Activated naive CD4-positive, alpha-beta T cell treated with anti-CD3 and anti-CD28 coated beads, Interleukin-2, amount 10 ng/mL, durations not matched to agents 7 days and 5 days (primary cell): Measurements from ENCODE around the gene HCN3.

Experiments
- CTCF ChIA-PET: fragments of 350-600 bp; sonication (Branson Sonifier 250); formaldehyde crosslinking; loops from one replicate; lab custom pipeline; 2021; ENCODE audit warnings: antibody characterized with exemption; lab: Charles Lee
- DNase-seq: peaks from one replicate; pipeline ENCODE4 v3.0.0-alpha.2; 2020
- H3K27ac Mint-ChIP-seq: one replicate; pipeline ENCODE4 v1.8.0; 2021; ENCODE audit warnings: mild to moderate bottlenecking, moderate library complexity, mixed read lengths
- H3K27me3 Mint-ChIP-seq: one replicate; pipeline ENCODE4 v1.8.0; 2021; ENCODE audit warnings: mild to moderate bottlenecking, mixed read lengths
- H3K36me3 Mint-ChIP-seq: one replicate; pipeline ENCODE4 v1.8.0; 2021; ENCODE audit warnings: mixed read lengths
- H3K4me1 Mint-ChIP-seq: one replicate; pipeline ENCODE4 v1.8.0; 2021; ENCODE audit warnings: mixed read lengths
- H3K4me3 Mint-ChIP-seq: one replicate; pipeline ENCODE4 v1.8.0; 2021; ENCODE audit warnings: mild to moderate bottlenecking, moderate library complexity, mixed read lengths
- H3K9me3 Mint-ChIP-seq: one replicate; pipeline ENCODE4 v1.8.0; 2021; ENCODE audit warnings: mixed read lengths

The HCN3 gene

DNA sequence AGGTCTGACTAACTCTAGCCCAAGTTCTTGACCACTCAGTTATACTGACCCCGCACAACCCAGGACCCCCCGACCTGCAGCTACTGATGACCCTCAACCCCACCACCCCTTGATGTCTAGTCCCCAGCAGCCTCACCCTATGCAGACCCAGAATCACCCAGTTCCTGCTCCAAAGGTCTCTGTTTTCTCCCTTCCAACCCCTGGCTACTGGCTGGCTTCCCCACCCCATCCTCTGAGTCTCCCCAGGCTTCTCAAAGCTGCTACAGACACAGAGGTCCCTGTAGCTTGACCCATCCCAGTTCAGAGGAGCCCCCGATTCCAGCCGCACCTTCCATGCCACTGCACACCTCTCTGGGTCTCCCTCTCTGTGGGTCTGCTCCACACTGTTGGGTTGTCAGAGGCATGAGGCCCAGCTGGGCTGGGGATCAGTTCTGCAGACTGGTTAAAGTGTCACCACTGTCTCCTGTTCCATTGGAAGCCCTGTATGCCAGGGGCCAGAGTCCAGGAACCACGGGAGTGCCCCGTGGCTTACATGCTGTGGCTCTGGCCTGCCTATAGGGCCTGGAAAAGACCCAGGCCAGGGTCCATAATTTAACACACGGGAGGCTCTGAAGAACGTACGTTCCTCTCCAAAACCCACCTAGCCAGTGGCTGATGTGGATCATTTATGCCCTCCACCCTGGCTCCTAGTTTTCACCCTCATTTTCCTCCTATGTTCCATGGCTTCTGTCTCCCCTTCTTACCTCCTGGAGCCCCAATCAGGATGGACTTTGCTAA lies 23.5 kb downstream of the HCN3 start:
- no peaks in the 10 kb centered on the region for H3K36me3 Mint-ChIP-seq
- no peak overlapping the region for H3K4me3 Mint-ChIP-seq
- H3K27ac Mint-ChIP-seq, result no peak overlapping the region
- no peaks in the 10 kb centered on the region for H3K9me3 Mint-ChIP-seq
- peaks cover 55% of the 10 kb centered on the region for H3K27me3 Mint-ChIP-seq
- CTCF ChIA-PET, result no interaction called here
- DNase-seq, result no peak
- H3K4me1 Mint-ChIP-seq, result peaks cover 5% of the 10 kb centered on the region

DNA sequence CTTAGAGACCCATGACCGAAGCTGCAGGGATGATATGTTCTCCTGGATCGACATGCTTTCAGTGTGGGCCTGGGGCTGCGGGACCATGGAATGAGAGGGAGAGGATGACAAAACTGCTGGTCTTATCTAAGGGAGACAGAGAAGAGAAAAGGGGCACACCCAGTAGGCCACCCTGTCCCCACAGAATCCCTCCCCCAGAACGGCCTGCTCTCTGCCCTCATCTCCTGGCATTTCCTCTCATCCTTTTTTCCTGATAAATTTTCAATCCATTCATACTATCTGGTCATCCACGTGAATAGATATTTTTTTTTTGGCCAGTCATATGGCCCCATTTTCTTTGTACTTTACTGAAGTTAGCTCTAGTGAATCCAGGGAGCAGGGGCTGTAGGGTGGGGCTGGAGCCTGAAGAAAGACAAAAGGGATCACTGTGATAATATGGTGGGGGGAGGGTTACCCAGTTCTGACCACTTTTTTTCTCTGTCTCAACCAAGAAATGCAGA lies 24.1 kb downstream of the HCN3 start, which contains the start of gene PKLR:
Gene PKLR, minus strand, starts transcription at position 97 of the 500 bp plus-strand sequence. Its CDS starts 43 bp downstream, at position 54.
- peaks cover 48% of the 10 kb centered on the region for H3K27me3 Mint-ChIP-seq

DNA sequence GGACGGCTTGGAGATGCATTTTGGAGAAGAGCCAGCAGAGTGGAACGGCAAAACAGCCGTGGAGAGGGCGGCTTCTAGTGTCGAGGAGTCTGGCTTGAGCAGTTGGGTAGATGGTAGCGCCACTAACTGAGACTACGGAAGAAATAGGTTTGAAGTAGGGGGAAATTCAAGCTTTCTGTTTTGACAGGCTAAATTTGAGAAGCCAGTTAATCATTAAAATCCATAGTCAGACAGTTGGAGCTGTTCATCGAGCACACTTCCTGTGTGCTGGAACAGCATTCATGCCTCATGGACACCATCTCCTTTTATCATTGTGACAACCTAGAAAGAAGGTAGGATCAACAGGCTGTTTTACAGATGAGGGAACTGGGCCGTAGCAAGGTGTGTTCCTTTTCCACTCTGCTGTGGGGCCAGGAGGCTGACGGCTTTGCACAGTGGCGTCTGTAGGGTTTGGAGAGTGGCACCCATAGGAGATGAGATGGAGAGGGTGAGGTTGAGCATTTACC lies 27.3 kb downstream of the HCN3 start:
- CTCF ChIA-PET, result interaction anchor here (4.7 kb wide), 1 partner anchor 55 kb away, joined by 39 read pairs; no protein-coding TSS in a partner anchor
- peaks cover 14% of the 10 kb centered on the region for H3K4me1 Mint-ChIP-seq
- H3K36me3 Mint-ChIP-seq, result peaks cover 5% of the 10 kb centered on the region
- peaks cover 22% of the 10 kb centered on the region for H3K27me3 Mint-ChIP-seq
- no peak overlapping the region for H3K4me3 Mint-ChIP-seq
- no peak overlapping the region for H3K27ac Mint-ChIP-seq
- no peaks in the 10 kb centered on the region for H3K9me3 Mint-ChIP-seq
- no peak for DNase-seq

More for the DNA sequence above, 24.1 kb downstream of the HCN3 start, which contains the start of gene PKLR:
- DNase-seq, result no peak
- peaks cover 2% of the 10 kb centered on the region for H3K4me1 Mint-ChIP-seq
- no peaks in the 10 kb centered on the region for H3K36me3 Mint-ChIP-seq
- no peak within 1 kb of the TSS for H3K27ac Mint-ChIP-seq
- H3K4me3 Mint-ChIP-seq, result no peak within 1 kb of the TSS
- H3K9me3 Mint-ChIP-seq, result no peaks in the 10 kb centered on the region
- CTCF ChIA-PET, result no interaction called here

DNA sequence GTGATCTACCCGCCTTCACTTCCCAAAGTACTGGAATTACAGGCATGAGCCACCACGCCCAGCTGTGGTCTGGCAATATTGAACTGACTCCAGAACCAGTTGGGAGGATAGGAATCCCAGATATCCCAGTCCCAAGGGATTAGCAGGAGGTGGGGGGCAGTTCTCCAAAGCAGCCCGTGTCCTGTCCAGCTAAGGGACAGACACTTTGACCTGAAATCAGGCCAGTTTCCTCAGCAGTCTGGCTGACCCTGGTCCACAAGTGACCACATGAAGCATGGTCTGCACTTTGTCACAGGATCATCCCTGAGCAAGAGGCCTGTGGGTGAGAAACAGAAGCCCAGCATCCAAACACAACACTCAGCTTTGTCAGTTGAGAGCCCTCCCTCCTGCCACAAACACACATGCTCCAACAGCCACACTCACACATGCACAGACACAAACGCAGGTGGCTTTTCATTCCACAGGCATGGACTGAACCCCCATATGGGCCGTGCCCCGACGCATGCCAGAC lies 28.7 kb downstream of the HCN3 start:
- Mint-ChIP-seq H3K36me3 (peaks cover 17% of the 10 kb centered on the region), H3K4me1 (peaks cover 25% of the 10 kb centered on the region), H3K27ac (peak overlapping the region; percentile 34), H3K27me3 (peaks cover 17% of the 10 kb centered on the region), H3K4me3 (peak overlapping the region; percentile 14), H3K9me3 (no peaks in the 10 kb centered on the region)
- CTCF ChIA-PET, result interaction anchor here (4.7 kb wide), 1 partner anchor 56 kb away, joined by 39 read pairs; no protein-coding TSS in a partner anchor
- no peak for DNase-seq

DNA sequence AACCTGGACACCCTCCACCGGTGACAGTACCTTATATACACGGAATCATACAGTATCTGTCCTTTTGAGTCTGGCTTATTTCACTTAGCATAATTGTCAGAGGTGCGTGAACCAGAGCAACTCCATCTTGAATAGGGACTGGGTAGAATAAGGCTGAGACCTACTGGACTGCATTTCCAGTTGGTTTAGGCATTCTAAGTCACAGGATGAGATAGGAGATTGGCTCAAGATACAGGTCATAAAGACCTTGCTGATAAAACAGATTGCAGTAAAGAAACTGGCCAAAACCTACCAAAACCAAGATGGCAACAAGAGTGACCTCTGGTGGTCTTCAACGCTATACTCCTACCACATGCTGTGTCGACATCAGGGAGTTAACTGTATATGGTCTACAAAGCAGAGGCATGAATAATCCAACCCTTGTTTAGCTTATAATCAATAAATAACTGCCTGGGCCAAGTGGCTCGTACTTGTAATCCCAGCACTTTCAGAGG lies 30.0 kb downstream of the HCN3 start:
- DNase-seq, result no peak
- peaks cover 28% of the 10 kb centered on the region for H3K36me3 Mint-ChIP-seq
- peak overlapping the region; percentile 91 for H3K4me3 Mint-ChIP-seq
- peaks cover 37% of the 10 kb centered on the region for H3K4me1 Mint-ChIP-seq
- peaks cover 13% of the 10 kb centered on the region for H3K27me3 Mint-ChIP-seq
- CTCF ChIA-PET, result interaction anchor here (0.6 to 4.7 kb wide), 5 partner anchors 15 to 1353 kb away, joined by 3 to 39 read pairs (median 3); no protein-coding TSS in a partner anchor
- peak overlapping the region; percentile 95 for H3K27ac Mint-ChIP-seq
- no peaks in the 10 kb centered on the region for H3K9me3 Mint-ChIP-seq

DNA sequence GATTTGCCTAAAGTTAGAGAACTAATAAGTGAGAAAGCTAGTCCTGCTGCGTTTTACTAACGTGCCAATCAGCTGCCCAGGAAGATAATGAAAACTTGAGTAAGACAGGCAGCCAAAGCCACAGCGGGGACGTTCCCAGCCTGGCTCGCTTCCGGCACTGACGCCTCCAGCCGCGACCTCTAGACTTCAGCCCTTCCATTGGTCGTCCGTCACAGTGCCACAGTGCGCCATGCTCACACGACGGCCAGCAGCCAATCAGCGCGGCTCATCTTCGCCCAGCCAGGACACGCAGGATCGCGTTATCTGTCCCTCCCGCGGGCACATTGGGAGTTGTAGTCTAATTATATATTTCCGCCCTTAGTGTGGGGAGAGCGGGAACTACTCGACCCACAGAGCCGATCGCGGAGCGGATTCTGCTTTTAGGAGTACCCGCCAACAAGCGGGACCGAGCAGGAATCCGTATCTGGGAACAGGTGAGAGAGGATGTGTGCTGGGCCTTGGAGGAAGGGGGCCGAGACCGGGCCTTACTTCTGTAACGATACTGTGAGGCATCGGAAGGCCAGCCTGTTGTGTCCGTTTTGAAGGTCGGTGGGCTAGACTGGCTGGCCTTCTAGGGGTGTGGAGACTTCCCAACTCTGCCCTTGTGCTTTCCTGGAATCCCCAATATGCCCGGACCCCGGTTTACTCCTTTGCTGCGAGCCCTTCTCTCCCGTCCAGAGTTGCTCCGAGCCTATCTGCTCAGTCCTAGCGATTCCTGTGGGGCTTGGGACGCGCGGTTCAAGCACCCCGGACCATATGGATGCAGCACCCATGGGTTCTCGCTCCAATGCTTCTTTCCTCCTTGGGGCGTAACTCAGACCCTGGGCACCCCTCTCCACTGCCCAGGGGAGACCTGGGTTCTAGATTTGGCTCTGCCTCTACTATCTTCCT lies 31.5 kb downstream of the HCN3 start, which contains the start of gene FDPS:
Gene FDPS, plus strand, starts transcription at position 374 of the 930 bp plus-strand sequence. CDS start 924 bp downstream, outside the sequence.
- H3K4me3 Mint-ChIP-seq, result peak within 1 kb of the TSS; percentile 91
- H3K9me3 Mint-ChIP-seq, result no peaks in the 10 kb centered on the region
- DNase-seq, result peak; percentile 99
- H3K4me1 Mint-ChIP-seq, result peaks cover 45% of the 10 kb centered on the region
- H3K27ac Mint-ChIP-seq, result peak within 1 kb of the TSS; percentile 95
- peaks cover 13% of the 10 kb centered on the region for H3K27me3 Mint-ChIP-seq
- H3K36me3 Mint-ChIP-seq, result peaks cover 39% of the 10 kb centered on the region
- CTCF ChIA-PET, result interaction anchor here (0.8 to 4.7 kb wide), 8 partner anchors 11 to 134 kb away, joined by 3 to 39 read pairs (median 4); partner anchors contain the start of gene RUSC1

DNA sequence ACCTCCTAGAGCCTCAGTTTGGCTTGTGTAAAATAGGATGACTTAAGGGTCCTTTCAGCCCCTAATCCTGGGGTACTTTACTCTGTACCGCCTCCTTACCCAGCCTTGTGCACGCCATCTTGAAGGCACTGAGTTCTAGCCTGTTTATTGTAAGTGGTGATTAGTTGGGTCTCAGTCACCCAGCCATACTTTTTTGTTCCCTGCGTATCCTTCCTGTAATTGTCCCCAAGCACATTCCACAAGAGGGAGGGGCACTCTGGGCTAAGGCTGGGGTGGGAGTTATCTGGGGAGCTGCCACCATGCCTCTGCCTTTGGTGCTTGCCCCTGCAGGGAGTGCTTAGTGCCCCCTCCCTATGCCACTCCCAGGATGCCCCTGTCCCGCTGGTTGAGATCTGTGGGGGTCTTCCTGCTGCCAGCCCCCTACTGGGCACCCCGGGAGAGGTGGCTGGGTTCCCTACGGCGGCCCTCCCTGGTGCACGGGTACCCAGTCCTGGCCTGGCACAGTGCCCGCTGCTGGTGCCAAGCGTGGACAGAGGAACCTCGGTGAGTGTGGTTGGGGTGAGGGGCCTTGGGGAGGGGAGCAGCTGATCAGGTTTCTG lies 32.3 kb downstream of the HCN3 start:
- Mint-ChIP-seq H3K9me3 (no peaks in the 10 kb centered on the region), H3K27ac (peak overlapping the region; percentile 95), H3K27me3 (peaks cover 6% of the 10 kb centered on the region), H3K4me1 (peaks cover 45% of the 10 kb centered on the region), H3K36me3 (peaks cover 39% of the 10 kb centered on the region), H3K4me3 (peak overlapping the region; percentile 91)
- CTCF ChIA-PET, result interaction anchor here (1.2 to 2.1 kb wide), 2 partner anchors 12 to 59 kb away, joined by 3 to 6 read pairs; no protein-coding TSS in a partner anchor
- no peak for DNase-seq

DNA sequence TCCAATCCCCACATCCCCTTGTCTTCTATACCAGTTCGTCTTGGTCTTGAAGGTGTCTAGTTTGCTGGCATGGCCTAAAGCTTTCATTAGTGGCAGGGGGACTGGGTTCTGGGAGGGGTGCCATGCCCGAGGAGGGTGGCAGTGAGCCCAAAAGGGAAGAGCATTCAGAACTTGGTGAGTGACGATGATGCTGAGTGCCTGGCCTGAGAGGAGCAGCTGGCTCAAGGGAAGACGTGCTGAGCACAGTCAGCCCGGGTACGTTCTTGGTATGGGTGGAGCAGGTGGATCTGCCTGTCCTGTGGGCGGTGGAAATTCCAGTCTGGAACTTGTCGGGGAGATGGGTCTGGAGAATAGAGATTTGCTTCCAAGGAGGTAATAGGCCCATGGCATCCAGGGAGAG lies 36.0 kb downstream of the HCN3 start:
- no peak overlapping the region for H3K27ac Mint-ChIP-seq
- H3K36me3 Mint-ChIP-seq, result peaks cover 56% of the 10 kb centered on the region
- CTCF ChIA-PET, result interaction anchor here (2.2 kb wide), 1 partner anchor 9 kb away, joined by 7 read pairs; no protein-coding TSS in a partner anchor

DNA sequence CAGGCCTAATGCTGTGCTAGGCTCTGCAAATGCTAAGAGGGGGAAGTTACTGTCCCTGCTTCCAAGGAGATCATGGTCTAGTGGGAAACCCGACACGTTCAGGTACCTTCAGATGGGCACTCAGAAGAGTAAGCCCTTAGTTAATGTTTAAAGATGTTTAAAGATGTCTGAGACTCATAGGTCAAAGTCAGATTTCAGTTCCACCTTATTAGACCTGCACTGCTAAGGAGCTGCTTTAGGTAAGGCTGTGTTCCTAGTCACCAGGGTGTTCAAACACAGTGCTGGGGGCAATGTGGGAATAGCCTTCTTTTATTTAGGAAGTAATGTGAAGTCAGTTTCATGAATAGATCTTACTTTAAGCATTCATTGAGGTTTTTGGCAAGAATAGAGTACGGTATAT lies 39.7 kb downstream of the HCN3 start:
- peaks cover 52% of the 10 kb centered on the region for H3K36me3 Mint-ChIP-seq
- H3K27ac Mint-ChIP-seq, result no peak overlapping the region
- no peak overlapping the region for H3K4me3 Mint-ChIP-seq

More for the DNA sequence above, 36.0 kb downstream of the HCN3 start:
- Mint-ChIP-seq H3K4me3 (no peak overlapping the region), H3K9me3 (no peaks in the 10 kb centered on the region), H3K27me3 (no peaks in the 10 kb centered on the region), H3K4me1 (peaks cover 38% of the 10 kb centered on the region)
- DNase-seq, result no peak

DNA sequence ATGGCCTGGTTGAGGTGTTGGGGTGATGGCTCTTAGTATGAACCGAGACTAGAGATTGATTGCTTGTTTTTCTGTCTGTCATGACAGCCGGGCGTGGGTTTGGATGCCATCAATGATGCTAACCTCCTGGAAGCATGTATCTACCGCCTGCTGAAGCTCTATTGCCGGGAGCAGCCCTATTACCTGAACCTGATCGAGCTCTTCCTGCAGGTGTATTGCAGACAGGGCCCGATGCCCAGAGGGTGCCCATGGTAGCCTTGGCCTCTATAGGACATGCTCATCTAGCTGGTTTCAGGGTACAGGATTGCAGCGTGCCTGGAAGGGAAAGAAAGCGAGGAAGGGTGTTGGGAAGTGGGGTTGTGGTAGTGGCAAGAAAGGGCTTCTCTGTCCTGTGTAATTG lies 40.8 kb downstream of the HCN3 start:
- Mint-ChIP-seq H3K27ac (no peak overlapping the region), H3K36me3 (peaks cover 43% of the 10 kb centered on the region), H3K27me3 (no peaks in the 10 kb centered on the region), H3K4me3 (no peak overlapping the region), H3K4me1 (peaks cover 45% of the 10 kb centered on the region), H3K9me3 (no peaks in the 10 kb centered on the region)
- no peak for DNase-seq
- CTCF ChIA-PET, result interaction anchor here (2.0 kb wide), 1 partner anchor 67 kb away, joined by 13 read pairs; no protein-coding TSS in a partner anchor

More for the DNA sequence above, 39.7 kb downstream of the HCN3 start:
- Mint-ChIP-seq H3K4me1 (peaks cover 45% of the 10 kb centered on the region), H3K27me3 (no peaks in the 10 kb centered on the region), H3K9me3 (no peaks in the 10 kb centered on the region)
- DNase-seq, result no peak
- CTCF ChIA-PET, result interaction anchor here (0.5 to 2.0 kb wide), 2 partner anchors 66 to 591 kb away, joined by 3 to 13 read pairs; no protein-coding TSS in a partner anchor

DNA sequence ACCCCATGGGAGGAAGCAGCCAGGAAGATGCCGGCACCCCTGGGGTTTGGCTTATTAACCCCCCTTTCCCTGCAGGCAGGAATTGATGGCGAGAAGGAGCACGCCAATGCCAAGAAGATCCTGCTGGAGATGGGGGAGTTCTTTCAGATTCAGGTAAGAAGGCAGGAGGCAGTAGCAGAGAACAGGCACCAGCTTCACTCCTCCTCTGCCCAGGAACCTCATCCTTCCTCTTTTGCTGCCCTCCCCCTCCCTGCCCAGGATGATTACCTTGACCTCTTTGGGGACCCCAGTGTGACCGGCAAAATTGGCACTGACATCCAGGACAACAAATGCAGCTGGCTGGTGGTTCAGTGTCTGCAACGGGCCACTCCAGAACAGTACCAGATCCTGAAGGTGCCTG lies 42.3 kb downstream of the HCN3 start:
- peak overlapping the region; percentile 8 for H3K27ac Mint-ChIP-seq
- DNase-seq, result no peak
- H3K9me3 Mint-ChIP-seq, result no peaks in the 10 kb centered on the region
- CTCF ChIA-PET, result interaction anchor here (0.6 to 9.5 kb wide), 3 partner anchors 11 to 69 kb away, joined by 4 to 138 read pairs (median 5); partner anchors contain the start of gene FDPS
- no peak overlapping the region for H3K4me3 Mint-ChIP-seq
- H3K27me3 Mint-ChIP-seq, result no peaks in the 10 kb centered on the region
- H3K36me3 Mint-ChIP-seq, result peaks cover 37% of the 10 kb centered on the region
- H3K4me1 Mint-ChIP-seq, result peaks cover 41% of the 10 kb centered on the region

DNA sequence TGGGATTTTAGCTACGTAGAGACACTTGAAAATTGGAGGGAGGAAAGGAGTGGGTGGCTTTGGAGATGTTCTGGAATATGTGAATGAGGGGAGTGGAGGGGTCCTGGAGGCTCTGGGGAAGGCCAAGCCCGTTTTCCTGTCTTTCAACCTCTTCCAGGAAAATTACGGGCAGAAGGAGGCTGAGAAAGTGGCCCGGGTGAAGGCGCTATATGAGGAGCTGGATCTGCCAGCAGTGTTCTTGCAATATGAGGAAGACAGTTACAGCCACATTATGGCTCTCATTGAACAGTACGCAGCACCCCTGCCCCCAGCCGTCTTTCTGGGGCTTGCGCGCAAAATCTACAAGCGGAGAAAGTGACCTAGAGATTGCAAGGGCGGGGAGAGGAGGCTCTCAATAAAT lies 43.0 kb downstream of the HCN3 start:
- DNase-seq, result no peak
- H3K27ac Mint-ChIP-seq, result peak overlapping the region; percentile 71
- CTCF ChIA-PET, result interaction anchor here (1.0 to 9.5 kb wide), 4 partner anchors 12 to 70 kb away, joined by 3 to 138 read pairs (median 4); partner anchors contain the start of genes CLK2 and FDPS
- peaks cover 46% of the 10 kb centered on the region for H3K4me1 Mint-ChIP-seq
- no peaks in the 10 kb centered on the region for H3K27me3 Mint-ChIP-seq
- H3K36me3 Mint-ChIP-seq, result peaks cover 33% of the 10 kb centered on the region
- peak overlapping the region; percentile 63 for H3K4me3 Mint-ChIP-seq
- H3K9me3 Mint-ChIP-seq, result no peaks in the 10 kb centered on the region
